Endothelial cell of umbilical vein (primary cell): ENCODE results near the gene ZNF660. TPM values are rescaled to one million over a fixed set of nuclear protein-coding genes. Genes with fewer than 3 reads are reported as not detected.

Experiments
- BruUV-seq: library from RNA; stranded (reverse); fragments of 400-500 nt; replicated peaks from 2 replicates; lab custom pipeline; 2021; lab: Mats Ljungman, UMichigan
- CTCF ChIA-PET: fragments of 300-600, 350-600 bp; sonication (Branson Sonifier 250); formaldehyde crosslinking; loops from one replicate; lab custom pipeline; 2021; ENCODE audit warnings: antibody characterized with exemption, inconsistent platforms; lab: Charles Lee
- POLR2A ChIA-PET: fragments of 300-600, 350-600 bp; sonication (Branson Sonifier 250); formaldehyde crosslinking; loops from one replicate; lab custom pipeline; 2021; ENCODE audit warnings: antibody characterized with exemption, inconsistent platforms; lab: Charles Lee
- DNase-seq: peaks from one replicate; pipeline ENCODE4 v3.0.0-alpha.2; 2011; ENCODE audit warnings: low read depth, low spot score
- FAIRE-seq: peaks from 2 replicates; lab custom pipeline; 2011; peaks lifted over from hg19 to GRCh38; lab: Jason Lieb, UNC
- H2AFZ ChIP-seq: 2 replicates; pipeline ENCODE4 v1.6.0; 2012; ENCODE audit warnings: low read depth, low read length, control low read depth, inconsistent platforms
- H3K27ac ChIP-seq: 2 replicates; pipeline ENCODE4 v1.5.1; 2011; ENCODE audit warnings: low read depth, mild to moderate bottlenecking, control low read depth, low read length, moderate library complexity; ENCODE audit not compliant: insufficient read depth
- H3K27me3 ChIP-seq, 2 experiments: 2 replicates each; pipeline versions ENCODE4 v1.6.0 to v1.6.1; 2011; ENCODE audit warnings: low read length in 2 of 2, mixed read lengths in 1 of 2; ENCODE audit not compliant: control insufficient read depth in 2 of 2, insufficient read depth in 2 of 2
- H3K36me3 ChIP-seq, 2 experiments: 2 replicates in 1 of 2; 3 replicates in 1 of 2; pipeline ENCODE4 v1.5.1; 2011; ENCODE audit warnings: low read length in 2 of 2, mild to moderate bottlenecking in 1 of 2, moderate library complexity in 1 of 2; ENCODE audit not compliant: control insufficient read depth in 2 of 2, insufficient read depth in 2 of 2; ENCODE audit errors: extremely low read depth in 1 of 2
- H3K4me1 ChIP-seq: 3 replicates; pipeline ENCODE4 v1.5.1; 2011; ENCODE audit warnings: mild to moderate bottlenecking, low read length; ENCODE audit not compliant: control insufficient read depth, insufficient read depth; ENCODE audit errors: extremely low read depth
- H3K4me2 ChIP-seq: 2 replicates; pipeline ENCODE4 v1.6.1; 2011; ENCODE audit warnings: low read length, control low read depth, mixed read lengths; ENCODE audit not compliant: insufficient read depth
- H3K4me3 ChIP-seq, 3 experiments: fragments of 200-600 bp in 1 of 3; sonication (generic), shearing (Covaris generic) in 1 of 3; replicated peaks in 1 of 3; 2 replicates each; pipeline ENCODE4 v1.5.1; 2011 to 2016; ENCODE audit warnings: control low read depth in 3 of 3, low read length in 3 of 3, mild to moderate bottlenecking in 2 of 3, inconsistent platforms in 1 of 3, low read depth in 1 of 3, moderate library complexity in 1 of 3; ENCODE audit not compliant: insufficient read depth in 1 of 3
- H3K79me2 ChIP-seq: 2 replicates; pipeline ENCODE4 v1.6.0; 2012; ENCODE audit warnings: low read length, inconsistent platforms; ENCODE audit not compliant: control insufficient read depth, insufficient read depth
- H3K9ac ChIP-seq: replicated peaks from 2 replicates; pipeline ENCODE3; 2011; ENCODE audit warnings: low read length, control low read depth; ENCODE audit not compliant: insufficient read depth; ENCODE audit errors: extremely low read depth
- H3K9me1 ChIP-seq: replicated peaks from 3 replicates; pipeline ENCODE4 v1.6.0; 2011; ENCODE audit warnings: mild to moderate bottlenecking, low read length; ENCODE audit not compliant: control insufficient read depth, insufficient read depth; ENCODE audit errors: extremely low read depth
- H3K9me3 ChIP-seq: replicated peaks from 2 replicates; pipeline ENCODE4 v1.5.1; 2012; ENCODE audit warnings: low read length, inconsistent platforms; ENCODE audit not compliant: control insufficient read depth, insufficient read depth
- H4K20me1 ChIP-seq: replicated peaks from 2 replicates; pipeline ENCODE3; 2011; ENCODE audit warnings: mild to moderate bottlenecking, low read length; ENCODE audit not compliant: control insufficient read depth, insufficient read depth; ENCODE audit errors: extremely low read depth
- CTCF ChIP-seq, 2 donors: IDR thresholded peaks; 1 replicate in 1 of 2; 2 replicates in 1 of 2; pipeline ENCODE4 v1.5.1; 2011; ENCODE audit warnings: low read length in 2 of 2, mild to moderate bottlenecking in 2 of 2, moderate library complexity in 2 of 2, control low read depth in 1 of 2, inconsistent platforms in 1 of 2, low read depth in 1 of 2; ENCODE audit not compliant: insufficient read depth in 1 of 2; ENCODE audit errors: extremely low read depth in 1 of 2
- EZH2 ChIP-seq: IDR thresholded peaks from 2 replicates; pipeline ENCODE4 v1.6.1; 2012; ENCODE audit warnings: borderline replicate concordance, low read depth, mild to moderate bottlenecking, moderate library complexity, low read length, inconsistent platforms; ENCODE audit not compliant: severe bottlenecking
- FOS ChIP-seq: IDR thresholded peaks from 2 replicates; pipeline ENCODE4 v1.6.1; 2011; ENCODE audit warnings: mild to moderate bottlenecking, low read length, moderate library complexity, borderline replicate concordance; ENCODE audit not compliant: insufficient read depth
- GATA2 ChIP-seq: IDR thresholded peaks from 2 replicates; pipeline ENCODE4 v1.7.0; 2011; ENCODE audit warnings: low read depth, mild to moderate bottlenecking, moderate library complexity, mixed read lengths, low read length; ENCODE audit not compliant: insufficient read length, insufficient read depth
- JUN ChIP-seq: IDR thresholded peaks from 2 replicates; pipeline ENCODE4 v1.6.1; 2011; ENCODE audit warnings: borderline replicate concordance, low read depth; ENCODE audit not compliant: insufficient read length, insufficient read depth
- MYC ChIP-seq: IDR thresholded peaks from one replicate; pipeline ENCODE4 v1.6.1; 2011; ENCODE audit warnings: mild to moderate bottlenecking, low read depth, low read length
- POLR2A ChIP-seq: IDR thresholded peaks from 2 replicates; pipeline ENCODE4 v1.6.1; 2012; ENCODE audit warnings: low read depth, mild to moderate bottlenecking, control low read depth, low read length
- POLR2AphosphoS5 ChIP-seq: IDR thresholded peaks from 2 replicates; pipeline ENCODE4 v1.6.1; 2012; ENCODE audit warnings: low read depth, mild to moderate bottlenecking, control low read depth, low read length, moderate library complexity; ENCODE audit not compliant: insufficient read depth
- dilution Hi-C: fragments of 300-500 bp; cut with MboI; formaldehyde crosslinking; loops from one replicate; pipeline ENCODE4 v1.15.0; 2019; ENCODE audit warnings: low sequenced_read_pairs; ENCODE audit not compliant: extremely low pct_ligation_motif_present
- intact Hi-C: fragments of 100-400 bp; cut with micrococcal nuclease; formaldehyde crosslinking; loops from one replicate; pipeline ENCODE4 v1.10.0; 2022
- polyA plus RNA-seq, 4 experiments: library from polyadenylated mRNA; depleted of rRNA in 3 of 4; stranded (reverse) in 3 of 4; unstranded in 1 of 4; fragments of >200 nt; gene quantifications; 2 replicates each; pipeline versions ENCODE4 v1.2.1 to v1.2.3, GENCODE V29; 2011 to 2012; ENCODE audit warnings: missing spikeins in 1 of 4
- total RNA-seq: library from RNA; stranded (reverse); gene quantifications from 2 replicates; pipeline ENCODE4 v1.2.3, GENCODE V29; 2021
- TF ChIP-seq, protein P1 (sequence below): IDR thresholded peaks from 2 replicates; pipeline ENCODE4 v1.6.1; 2011; ENCODE audit not compliant: insufficient read depth, insufficient read length

The ZNF660 gene
- total and polyA plus RNA-seq, 2 donors (not counting 3 experiments of a cell fraction or from before 2014, with no cell fraction given) = 0.44 to 1.5 TPM

DNA sequence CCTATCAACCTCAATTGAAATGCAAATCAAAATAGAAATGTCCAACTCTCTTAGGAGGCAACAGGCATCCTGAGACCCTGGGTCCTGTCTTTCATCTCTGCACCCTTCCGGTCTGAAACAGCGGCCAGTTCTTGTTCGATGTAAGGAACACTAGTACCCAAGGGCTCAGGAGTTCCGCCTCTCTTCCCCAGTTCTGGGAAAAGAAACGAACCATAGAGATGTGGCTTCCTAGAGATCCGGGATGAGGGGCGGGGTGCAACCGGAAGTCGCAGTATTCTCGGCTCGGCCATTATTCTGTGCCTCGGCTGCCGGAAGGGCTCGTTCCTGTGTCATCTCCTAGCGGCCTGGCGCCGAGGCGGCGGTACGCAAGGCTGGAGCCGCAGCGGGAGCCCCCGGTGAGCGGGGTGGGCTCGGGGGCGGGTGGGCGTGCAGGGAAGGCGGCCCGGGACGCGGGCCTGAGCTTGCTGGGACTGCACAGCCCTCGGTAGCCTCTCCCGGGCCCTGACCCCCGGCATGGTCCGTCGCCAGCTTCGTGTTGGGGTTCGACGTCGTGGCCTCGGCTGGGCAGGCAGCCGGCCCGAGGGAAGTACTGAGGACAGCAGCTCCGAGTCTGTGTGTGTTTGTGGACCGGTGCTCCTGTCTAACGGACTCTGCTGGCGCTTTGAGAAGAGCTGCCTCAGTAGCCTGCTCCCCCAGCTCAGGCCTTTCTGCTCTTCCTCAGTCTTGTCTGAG lies 40.2 kb downstream of the ZNF660 start, which contains the start of gene ZNF197:
Gene ZNF197, plus strand, starts transcription at position 288 of the 732 bp plus-strand sequence. CDS start 4,119 bp downstream, outside the sequence.
- CTCF ChIA-PET = interaction anchor here (1.0 to 1.3 kb wide), 5 partner anchors 20 to 92 kb away, joined by 3 to 5 read pairs (median 3); partner anchors contain the start of genes ZKSCAN7, ZNF35 and ZNF502
- no peaks in the 10 kb centered on the region for H4K20me1 ChIP-seq
- H3K4me3 ChIP-seq = peak within 1 kb of the TSS; percentile 13 to 69 (median 62)
- dilution Hi-C loops (no loop called here), intact Hi-C loops (loop anchor here (1.0 to 10.0 kb wide), 7 partner anchors 23 to 300 kb away; partner anchors contain the start of genes ZKSCAN7, ZNF35, ZNF445 and ZNF501)
- no peaks in the 10 kb centered on the region for H3K9me1 ChIP-seq
- peak within 1 kb of the TSS; percentile 92 for H2AFZ ChIP-seq
- peak; percentile 84 for TF ChIP-seq POLR2AphosphoS5
- TF ChIP-seq, protein P1, sequence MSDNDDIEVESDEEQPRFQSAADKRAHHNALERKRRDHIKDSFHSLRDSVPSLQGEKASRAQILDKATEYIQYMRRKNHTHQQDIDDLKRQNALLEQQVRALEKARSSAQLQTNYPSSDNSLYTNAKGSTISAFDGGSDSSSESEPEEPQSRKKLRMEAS = no peak
- TF ChIP-seq EZH2 = no peak
- TF ChIP-seq JUN = no peak
- TF ChIP-seq MYC = no peak
- no peak for TF ChIP-seq CTCF (IDR thresholded peaks at IDR 0.05; ENCODE audit: extremely low read depth in 1 of 2, insufficient read depth in 1 of 2, low read depth in 1 of 2, low read length in 2 of 2)
- TF ChIP-seq POLR2A = peak; percentile 80
- TF ChIP-seq FOS = no peak
- TF ChIP-seq GATA2 = no peak
- POLR2A ChIA-PET = interaction anchor here (1.1 kb wide), 1 partner anchor 24 kb away, joined by 4 read pairs; the partner anchor contains the start of gene ZNF35
- peaks cover 3 to 8% of the 10 kb centered on the region in 2 experiments for H3K36me3 ChIP-seq
- TSS peak; percentile 51 for BruUV-seq
- H3K27me3 ChIP-seq = no peaks in the 10 kb centered on the region
- peak within 1 kb of the TSS; percentile 49 for H3K9ac ChIP-seq
- H3K4me2 ChIP-seq = peak within 1 kb of the TSS; percentile 77
- peak; percentile 91 for FAIRE-seq
- H3K27ac ChIP-seq = peak within 1 kb of the TSS; percentile 3
- H3K4me1 ChIP-seq = peaks cover 4% of the 10 kb centered on the region
- DNase-seq = peak; percentile 70
- H3K9me3 ChIP-seq = no peaks in the 10 kb centered on the region
- H3K79me2 ChIP-seq = peaks cover 3% of the 10 kb centered on the region
